ENCODE data around the gene NRXN3.

DNA sequence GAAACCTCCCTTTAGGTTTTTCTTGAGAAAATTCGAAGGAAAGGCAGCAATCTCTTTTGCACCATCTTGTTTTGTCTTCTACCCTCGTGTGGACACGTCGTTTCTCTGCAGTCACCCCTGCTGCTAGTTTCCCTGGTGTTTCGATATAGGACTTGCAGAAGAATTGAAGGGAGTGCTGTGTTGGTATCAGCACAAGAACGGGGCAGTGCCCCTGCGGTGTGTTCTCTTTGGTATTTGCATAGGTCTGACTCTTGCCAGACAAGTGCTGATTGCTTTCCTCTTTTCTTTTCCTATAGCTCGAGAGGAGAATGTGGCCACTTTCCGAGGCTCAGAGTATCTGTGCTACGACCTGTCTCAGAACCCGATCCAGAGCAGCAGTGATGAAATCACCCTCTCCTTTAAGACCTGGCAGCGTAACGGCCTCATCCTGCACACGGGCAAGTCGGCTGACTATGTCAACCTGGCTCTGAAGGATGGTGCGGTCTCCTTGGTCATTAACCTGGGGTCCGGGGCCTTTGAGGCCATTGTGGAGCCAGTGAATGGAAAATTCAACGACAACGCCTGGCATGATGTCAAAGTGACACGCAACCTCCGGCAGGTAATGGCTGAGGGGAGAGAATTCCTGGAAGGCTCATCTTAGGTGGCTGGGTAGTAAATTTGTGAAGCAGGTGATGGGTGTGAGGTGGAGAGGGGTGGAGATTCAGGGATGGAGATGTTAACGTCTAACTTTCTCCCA is 474.8 kb downstream of the NRXN3 start:
- TF ChIP-seq TEAD4 (IDR thresholded peaks at IDR 0.05; ENCODE audit: borderline replicate concordance, insufficient read depth): no peak
- TF ChIP-seq EP300 (IDR thresholded peaks at IDR 0.05; ENCODE audit: borderline replicate concordance in 1 of 2, low read depth in 1 of 2, low read length in 1 of 2): no peak
- TF ChIP-seq JUND (IDR thresholded peaks at IDR 0.05): no peak
- TF ChIP-seq CTCF (IDR thresholded peaks at IDR 0.05): no peak

All from SK-N-SH (cell line).